Ishikawa (cell line): ENCODE results near the gene ZNF44.

Experiments
- EP300 ChIP-seq: IDR thresholded peaks from 2 replicates; pipeline ENCODE4 v1.6.1; 2012; ENCODE audit warnings: borderline replicate concordance
- REST ChIP-seq: IDR thresholded peaks from 2 replicates; pipeline ENCODE4 v1.6.1; 2012; ENCODE audit warnings: low read depth, mild to moderate bottlenecking
- TEAD4 ChIP-seq: IDR thresholded peaks from 2 replicates; pipeline ENCODE4 v1.6.1; 2012

GRCh38 chr19:12272980-12273901 is 21.4 kb downstream of the ZNF44 start:
- TF ChIP-seq EP300 (no peak), TEAD4 (no peak), REST (no peak)
